Measurements from ENCODE around the gene COQ8B. TPM values are rescaled to one million over a fixed set of nuclear protein-coding genes. Genes with fewer than 3 reads are reported as not detected.

Gene COQ8B
- total RNA-seq, 1 experiment from 2014 or later: 57.7 TPM

GRCh38 chr19:40703029-40703755 is 13.5 kb downstream of the COQ8B start:
- no peak overlapping the region for H3K4me2 ChIP-seq
- no peaks in the 10 kb centered on the region for H3K4me1 ChIP-seq (replicated peaks; ENCODE audit: insufficient read depth)
- H3K27ac ChIP-seq: no peak overlapping the region
- H3K27me3 ChIP-seq (ENCODE audit: insufficient read depth, low read depth): no peaks in the 10 kb centered on the region
- no peaks in the 10 kb centered on the region for H4K20me1 ChIP-seq (ENCODE audit: insufficient read depth)
- no peak overlapping the region for H3K4me3 ChIP-seq
- no peak for TF ChIP-seq CTCF (conservative IDR thresholded peaks at IDR 0.05)
- TF ChIP-seq EZH2 (IDR thresholded peaks at IDR 0.05; ENCODE audit: low read depth): no peak
- BruUV-seq (replicated peaks): no TSS peak
- intact Hi-C loops (cut with micrococcal nuclease; ENCODE audit: unreplicated experiment): no loop called here
- no peak overlapping the region for H2AFZ ChIP-seq
- no peaks in the 10 kb centered on the region for H3F3A ChIP-seq (ENCODE audit: insufficient read depth, low read depth)
- no peaks in the 10 kb centered on the region for H3K36me3 ChIP-seq (ENCODE audit: low read depth)
- DNase-seq: no peak
- H3K79me2 ChIP-seq (ENCODE audit: low read depth): no peaks in the 10 kb centered on the region
- POLR2A ChIA-PET (ENCODE audit: unreplicated experiment): no interaction called here
- CTCF ChIA-PET: no interaction called here
- no peaks in the 10 kb centered on the region for H3K9me2 ChIP-seq (ENCODE audit: insufficient read depth)
- H3K9me3 ChIP-seq (ENCODE audit: insufficient read depth, low read depth): no peaks in the 10 kb centered on the region

- BruUV-seq (replicated peaks): no TSS peak
- ChIA-PET CTCF (interaction anchor here (0.6 kb wide), 1 partner anchor 40 kb away, joined by 4 read pairs; no protein-coding TSS in a partner anchor), POLR2A (ENCODE audit: unreplicated experiment) (interaction anchor here (0.6 kb wide), 1 partner anchor 277 kb away, joined by 6 read pairs; the partner anchor contains the start of gene SERTAD1)
- Histone ChIP-seq H3K9me3 (ENCODE audit: insufficient read depth, low read depth) (no peaks in the 10 kb centered on the region), H3K4me3 (no peak overlapping the region), H3K27ac (no peak overlapping the region), H2AFZ (no peak overlapping the region), H3K4me2 (no peak overlapping the region), H3K9me2 (ENCODE audit: insufficient read depth) (no peaks in the 10 kb centered on the region), H3K79me2 (ENCODE audit: low read depth) (no peaks in the 10 kb centered on the region), H3K4me1 (replicated peaks; ENCODE audit: insufficient read depth) (no peaks in the 10 kb centered on the region), H4K20me1 (ENCODE audit: insufficient read depth) (no peaks in the 10 kb centered on the region), H3F3A (ENCODE audit: insufficient read depth, low read depth) (no peaks in the 10 kb centered on the region), H3K27me3 (ENCODE audit: insufficient read depth, low read depth) (no peaks in the 10 kb centered on the region), H3K36me3 (ENCODE audit: low read depth) (no peaks in the 10 kb centered on the region)
- TF ChIP-seq EZH2 (IDR thresholded peaks at IDR 0.05; ENCODE audit: low read depth): no peak
- peak; percentile 48; the same call in 1 of the 2 replicates for TF ChIP-seq CTCF (conservative IDR thresholded peaks at IDR 0.05)
- DNase-seq: no peak
- intact Hi-C loops (cut with micrococcal nuclease; ENCODE audit: unreplicated experiment): no loop called here
These were observed 14.2 kb downstream of the COQ8B start for GRCh38 chr19:40702337-40703012.

GRCh38 chr19:40701758-40702157 is 14.9 kb downstream of the COQ8B start:
- Histone ChIP-seq H4K20me1 (ENCODE audit: insufficient read depth) (no peaks in the 10 kb centered on the region), H3K4me1 (replicated peaks; ENCODE audit: insufficient read depth) (no peaks in the 10 kb centered on the region), H3K9me2 (ENCODE audit: insufficient read depth) (no peaks in the 10 kb centered on the region), H3K27ac (no peak overlapping the region), H3K9me3 (ENCODE audit: insufficient read depth, low read depth) (no peaks in the 10 kb centered on the region), H2AFZ (no peak overlapping the region), H3K79me2 (ENCODE audit: low read depth) (no peaks in the 10 kb centered on the region), H3F3A (ENCODE audit: insufficient read depth, low read depth) (no peaks in the 10 kb centered on the region), H3K4me3 (no peak overlapping the region), H3K27me3 (ENCODE audit: insufficient read depth, low read depth) (no peaks in the 10 kb centered on the region), H3K36me3 (ENCODE audit: low read depth) (no peaks in the 10 kb centered on the region), H3K4me2 (no peak overlapping the region)
- TF ChIP-seq CTCF (conservative IDR thresholded peaks at IDR 0.05) (no peak), EZH2 (IDR thresholded peaks at IDR 0.05; ENCODE audit: low read depth) (no peak)
- no TSS peak for BruUV-seq (replicated peaks)
- intact Hi-C loops (cut with micrococcal nuclease; ENCODE audit: unreplicated experiment): no loop called here
- DNase-seq: no peak
- POLR2A ChIA-PET (ENCODE audit: unreplicated experiment): interaction anchor here (0.6 kb wide), 1 partner anchor 276 kb away, joined by 6 read pairs; the partner anchor contains the start of gene SERTAD1
- CTCF ChIA-PET: interaction anchor here (0.6 kb wide), 1 partner anchor 39 kb away, joined by 4 read pairs; no protein-coding TSS in a partner anchor
